Liver (tissue), 3 donors: Measurements from ENCODE around the gene KLF16.

Source experiments
- CTCF ChIP-seq: fragments of 150-350 bp; IDR thresholded peaks from 2 replicates; pipeline ENCODE4 v1.5.1; 2017; ENCODE audit warnings: improper control_type of control experiment, low read depth, low read length; ENCODE audit not compliant: missing input control
- JUND ChIP-seq, 2 donors: IDR thresholded peaks; 2 replicates each; pipeline ENCODE4 v1.6.1; 2016; ENCODE audit warnings: antibody characterized with exemption in 2 of 2
- RAD21 ChIP-seq, 2 donors: IDR thresholded peaks; 2 replicates each; pipeline ENCODE4 v1.6.1; 2016; ENCODE audit warnings: antibody characterized with exemption in 2 of 2, mild to moderate bottlenecking in 2 of 2
- donor health status: healthy.
- donor health status: healthy.

DNA sequence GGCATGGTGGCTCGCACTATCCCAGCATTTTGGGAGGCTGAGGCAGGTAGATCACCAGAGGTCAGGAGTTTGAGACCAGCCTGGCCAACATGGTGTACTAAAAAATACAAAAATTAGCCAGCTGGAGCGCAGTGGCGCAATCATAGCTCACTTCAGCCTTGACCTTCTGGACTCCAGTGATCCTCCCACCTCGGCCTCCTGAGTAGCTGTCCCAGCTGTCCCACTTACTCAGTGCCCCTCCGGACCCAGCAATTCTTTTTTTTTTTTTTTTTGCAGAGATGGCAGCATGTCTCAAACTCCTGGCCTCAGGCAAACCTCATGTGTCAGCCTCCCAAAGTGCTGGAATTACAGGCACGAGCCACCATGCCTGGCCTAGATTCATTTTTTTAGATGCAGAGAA lies 39.5 kb upstream of the KLF16 start:
- TF ChIP-seq RAD21 (IDR thresholded peaks at IDR 0.05) (no peak), CTCF (no peak), JUND (IDR thresholded peaks at IDR 0.05) (no peak)
